ENCODE results near the gene OPN1SW.

- TF ChIP-seq EZH2 (IDR thresholded peaks at IDR 0.05; ENCODE audit: insufficient read depth, poor library complexity, severe bottlenecking) (no peak), EZH2phosphoT487 (IDR thresholded peaks at IDR 0.05; ENCODE audit: insufficient read depth, low read depth) (no peak)
Measured at GRCh38 chr7:128774921-128775320, 673 bp downstream of the OPN1SW start.

All from GM23248 (cell line).